ENCODE results near the gene PSENEN.

PSENEN gene

DNA sequence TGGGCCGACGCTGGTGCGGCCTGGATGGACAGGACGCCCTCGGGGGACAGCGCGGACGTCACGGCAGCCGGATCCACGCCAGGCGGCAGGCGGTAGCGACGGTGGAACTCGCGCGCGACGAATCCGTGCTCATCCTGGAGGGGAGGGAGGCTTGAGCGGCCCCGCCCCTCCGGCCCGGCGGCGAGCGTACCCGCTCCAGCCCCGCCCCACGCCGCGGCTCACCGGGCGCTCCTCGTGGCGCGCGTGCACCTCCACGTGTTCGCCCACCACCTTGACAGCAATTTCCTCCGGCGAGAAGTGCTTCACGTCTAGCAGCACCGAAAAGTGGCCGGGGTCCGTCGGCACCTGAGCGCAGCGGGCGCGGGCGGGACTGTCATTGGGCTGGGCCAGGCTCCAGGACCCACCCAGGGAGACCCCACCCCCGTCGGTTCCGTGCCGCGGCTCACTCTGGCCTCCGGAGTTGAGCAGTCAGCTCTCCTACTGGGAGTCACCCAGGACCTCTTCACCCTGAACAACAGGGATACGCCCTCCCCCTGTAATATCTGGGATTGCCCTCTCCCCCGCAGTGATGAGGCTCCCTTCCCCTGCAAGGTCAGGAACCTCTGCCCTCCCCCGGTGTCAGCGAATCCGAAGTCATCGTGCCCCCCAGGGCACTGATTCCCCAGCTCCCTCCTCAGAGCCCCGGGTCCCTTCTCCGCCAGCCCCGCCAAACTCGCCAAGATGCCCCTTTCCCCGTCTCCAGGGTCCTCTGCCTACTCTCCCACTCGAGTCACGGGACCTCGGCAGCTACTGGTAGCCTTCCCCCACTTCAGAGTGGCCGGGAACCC is 10.3 kb downstream of the PSENEN start:
- H3K4ac ChIP-seq (ENCODE audit: low read depth in 1 of 2, low read length in 2 of 2), result peak overlapping the region; percentile 57 to 87
- H3K27me3 ChIP-seq (ENCODE audit: control insufficient read depth in 1 of 2, insufficient read depth in 1 of 2, low read length in 2 of 2), result no peaks in the 10 kb centered on the region
- peaks cover 34% of the 10 kb centered on the region for H3K4me1 ChIP-seq (ENCODE audit: control insufficient read depth, insufficient read depth, low read depth, low read length)
- H3K36me3 ChIP-seq (ENCODE audit: control insufficient read depth in 1 of 2, insufficient read depth in 2 of 2, low read depth in 1 of 2, low read length in 2 of 2), result peaks cover 47 to 61% of the 10 kb centered on the region in 2 experiments
- H2BK5ac ChIP-seq (ENCODE audit: low read depth, low read length, poor library complexity, severe bottlenecking), result no peak overlapping the region
- H3K79me1 ChIP-seq (replicated peaks; ENCODE audit: low read length, poor library complexity, severe bottlenecking), result peaks cover 34% of the 10 kb centered on the region
- H4K91ac ChIP-seq (ENCODE audit: low read length), result peak overlapping the region; percentile 100
- H2BK15ac ChIP-seq (ENCODE audit: low read depth, poor library complexity, severe bottlenecking), result peak overlapping the region; percentile 52
- H3K14ac ChIP-seq (ENCODE audit: low read length in 2 of 2), result peak overlapping the region in 1 of 2 experiments; percentile 44
- peak overlapping the region; percentile 91 for H2BK120ac ChIP-seq (ENCODE audit: low read depth, low read length)
- peak overlapping the region in 1 of 2 experiments; percentile 50 for H3K23ac ChIP-seq (ENCODE audit: low read length in 2 of 2)
- no peaks in the 10 kb centered on the region for H3K9me3 ChIP-seq (ENCODE audit: control insufficient read depth, low read length)
- H2BK12ac ChIP-seq (ENCODE audit: low read length in 2 of 2), result peak overlapping the region; percentile 62 to 88
- H2AFZ ChIP-seq (ENCODE audit: low read depth, low read length), result no peak overlapping the region
- DNase-seq, result peak; percentile 46
- H3K4me3 ChIP-seq (ENCODE audit: insufficient read depth in 1 of 2, low read depth in 1 of 2, low read length in 2 of 2), result peak overlapping the region; percentile 11 to 99
- WGBS, result 40% methylated on average over 74 of the region's 74 CpGs
- peak overlapping the region; percentile 69 to 100 for H3K18ac ChIP-seq (ENCODE audit: low read depth in 1 of 2, low read length in 2 of 2)
- H3K9ac ChIP-seq (ENCODE audit: low read length), result peak overlapping the region; percentile 99
- H3K27ac ChIP-seq (ENCODE audit: low read length, poor library complexity, severe bottlenecking), result peak overlapping the region; percentile 76
- H4K8ac ChIP-seq (ENCODE audit: low read length), result peak overlapping the region; percentile 90
- peak overlapping the region; percentile 54 for H2AK5ac ChIP-seq (ENCODE audit: low read length, severe bottlenecking)
- peak overlapping the region; percentile 52 for H3K4me2 ChIP-seq (ENCODE audit: low read length, poor library complexity, severe bottlenecking)

DNA sequence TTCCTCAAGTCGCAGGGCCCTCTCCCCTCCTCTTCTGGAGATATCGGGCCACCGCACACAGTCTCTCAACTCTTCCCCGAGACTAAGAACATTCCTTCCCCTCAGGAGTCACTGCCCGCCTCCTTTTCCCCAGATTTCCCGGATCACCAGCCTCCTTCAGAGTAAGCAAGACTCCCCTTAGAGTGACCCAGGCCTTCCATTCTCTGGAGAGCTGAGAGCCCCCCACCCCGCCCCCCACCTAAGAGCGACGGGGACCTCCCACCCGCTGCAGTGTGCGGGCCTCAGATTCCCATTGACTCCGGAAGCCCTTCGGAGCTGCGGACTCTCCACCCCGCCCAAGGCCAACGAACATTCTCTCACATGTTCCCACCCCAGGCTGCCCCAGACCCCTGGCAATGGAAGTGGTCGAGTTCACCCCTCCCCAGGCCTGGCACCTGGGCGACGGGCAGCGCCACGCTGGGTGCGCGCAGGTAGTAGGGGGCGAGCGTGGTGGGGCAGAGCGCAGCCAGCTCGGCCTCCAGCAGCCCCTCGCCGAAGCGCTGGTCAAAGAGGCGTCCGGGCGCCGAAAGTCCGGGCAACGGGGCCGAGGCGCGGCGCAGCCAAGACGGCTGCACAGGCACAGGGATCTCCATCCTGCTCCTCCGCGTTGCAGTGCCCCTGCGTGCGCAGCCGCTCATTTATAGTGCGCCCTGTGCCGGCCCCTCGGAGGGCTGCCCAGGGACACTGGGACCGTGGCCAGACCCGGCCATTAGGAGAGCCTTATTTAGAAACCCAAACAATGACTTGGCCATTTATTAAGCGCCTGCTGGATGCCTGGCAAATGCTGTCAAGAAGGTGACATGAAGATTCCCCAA is 11.2 kb downstream of the PSENEN start, which contains the start of gene HSPB6:
Gene HSPB6, minus strand, starts transcription at position 653 of the 854 bp plus-strand sequence. Its CDS starts 21 bp downstream, at position 632.
- H2BK15ac ChIP-seq (ENCODE audit: low read depth, poor library complexity, severe bottlenecking), result peak within 1 kb of the TSS; percentile 95
- peak within 1 kb of the TSS; percentile 96 for H2BK120ac ChIP-seq (ENCODE audit: low read depth, low read length)
- H3K23ac ChIP-seq (ENCODE audit: low read length in 2 of 2), result peak within 1 kb of the TSS; percentile 49 to 54
- peak within 1 kb of the TSS; percentile 69 to 87 for H2BK12ac ChIP-seq (ENCODE audit: low read length in 2 of 2)
- H3K27ac ChIP-seq (ENCODE audit: low read length, poor library complexity, severe bottlenecking), result peak within 1 kb of the TSS; percentile 93
- H3K9ac ChIP-seq (ENCODE audit: low read length), result peak within 1 kb of the TSS; percentile 99
- 12% methylated on average over 51 of the region's 52 CpGs for WGBS
- peak within 1 kb of the TSS; percentile 11 to 99 for H3K4me3 ChIP-seq (ENCODE audit: insufficient read depth in 1 of 2, low read depth in 1 of 2, low read length in 2 of 2)
- H3K4me1 ChIP-seq (ENCODE audit: control insufficient read depth, insufficient read depth, low read depth, low read length), result peaks cover 38% of the 10 kb centered on the region
- H3K18ac ChIP-seq (ENCODE audit: low read depth in 1 of 2, low read length in 2 of 2), result peak within 1 kb of the TSS; percentile 100
- peak within 1 kb of the TSS; percentile 63 for H3K4me2 ChIP-seq (ENCODE audit: low read length, poor library complexity, severe bottlenecking)
- no peak within 1 kb of the TSS for H2AFZ ChIP-seq (ENCODE audit: low read depth, low read length)
- peak within 1 kb of the TSS; percentile 99 to 100 for H3K4ac ChIP-seq (ENCODE audit: low read depth in 1 of 2, low read length in 2 of 2)
- H3K36me3 ChIP-seq (ENCODE audit: control insufficient read depth in 1 of 2, insufficient read depth in 2 of 2, low read depth in 1 of 2, low read length in 2 of 2), result peaks cover 48 to 66% of the 10 kb centered on the region in 2 experiments
- no peaks in the 10 kb centered on the region for H3K9me3 ChIP-seq (ENCODE audit: control insufficient read depth, low read length)
- H2AK5ac ChIP-seq (ENCODE audit: low read length, severe bottlenecking), result peak within 1 kb of the TSS; percentile 69
- H3K27me3 ChIP-seq (ENCODE audit: control insufficient read depth in 1 of 2, insufficient read depth in 1 of 2, low read length in 2 of 2), result no peaks in the 10 kb centered on the region
- DNase-seq, result peak; percentile 73
- peak within 1 kb of the TSS; percentile 100 for H4K91ac ChIP-seq (ENCODE audit: low read length)
- peaks cover 36% of the 10 kb centered on the region for H3K79me1 ChIP-seq (replicated peaks; ENCODE audit: low read length, poor library complexity, severe bottlenecking)
- H2BK5ac ChIP-seq (ENCODE audit: low read depth, low read length, poor library complexity, severe bottlenecking), result peak within 1 kb of the TSS; percentile 87
- H4K8ac ChIP-seq (ENCODE audit: low read length), result peak within 1 kb of the TSS; percentile 93
- H3K14ac ChIP-seq (ENCODE audit: low read length in 2 of 2), result peak within 1 kb of the TSS; percentile 59 to 99

DNA sequence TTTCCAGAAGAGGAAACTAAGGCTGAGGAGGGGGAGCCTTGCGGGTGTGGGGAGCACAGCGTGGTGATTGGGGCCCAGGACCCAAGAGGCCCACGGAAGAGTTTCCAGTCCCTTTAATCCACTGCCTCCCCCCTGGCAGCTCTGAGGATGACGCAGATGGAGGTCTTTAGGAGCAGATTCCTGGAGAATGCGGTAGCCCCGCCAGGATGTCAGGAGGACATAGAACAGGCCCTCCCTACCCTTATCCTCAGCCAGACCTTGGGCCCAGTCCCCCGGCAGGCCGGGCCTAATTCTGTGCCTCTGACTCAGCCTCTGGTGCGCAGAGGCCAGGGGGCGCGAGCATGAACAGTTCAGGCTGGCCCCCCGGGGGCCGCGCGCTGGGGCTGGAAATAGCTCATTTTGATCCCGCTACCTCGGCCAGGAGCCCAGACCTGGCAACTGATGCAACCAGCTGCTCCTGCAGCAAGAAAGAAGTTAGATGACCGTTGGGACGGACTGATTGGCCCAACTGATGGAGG is 11.8 kb downstream of the PSENEN start:
- WGBS, result 2% methylated on average over 18 of the region's 19 CpGs

More for the DNA sequence above, 11.8 kb downstream of the PSENEN start:
- Histone ChIP-seq H4K8ac (ENCODE audit: low read length) (peak overlapping the region; percentile 93), H3K27ac (ENCODE audit: low read length, poor library complexity, severe bottlenecking) (peak overlapping the region; percentile 93), H3K4me3 (ENCODE audit: insufficient read depth in 1 of 2, low read depth in 1 of 2, low read length in 2 of 2) (peak overlapping the region in 1 of 2 experiments; percentile 99), H3K79me1 (replicated peaks; ENCODE audit: low read length, poor library complexity, severe bottlenecking) (peaks cover 37% of the 10 kb centered on the region), H4K91ac (ENCODE audit: low read length) (peak overlapping the region; percentile 100), H3K4me2 (ENCODE audit: low read length, poor library complexity, severe bottlenecking) (peak overlapping the region; percentile 63), H3K14ac (ENCODE audit: low read length in 2 of 2) (no peak overlapping the region), H3K4me1 (ENCODE audit: control insufficient read depth, insufficient read depth, low read depth, low read length) (peaks cover 38% of the 10 kb centered on the region), H2BK12ac (ENCODE audit: low read length in 2 of 2) (peak overlapping the region in 1 of 2 experiments; percentile 69), H3K27me3 (ENCODE audit: control insufficient read depth in 1 of 2, insufficient read depth in 1 of 2, low read length in 2 of 2) (no peaks in the 10 kb centered on the region), H3K9ac (ENCODE audit: low read length) (peak overlapping the region; percentile 99), H2AK5ac (ENCODE audit: low read length, severe bottlenecking) (peak overlapping the region; percentile 69), H3K4ac (ENCODE audit: low read depth in 1 of 2, low read length in 2 of 2) (peak overlapping the region; percentile 99 to 100), H3K36me3 (ENCODE audit: control insufficient read depth in 1 of 2, insufficient read depth in 2 of 2, low read depth in 1 of 2, low read length in 2 of 2) (peaks cover 50 to 68% of the 10 kb centered on the region in 2 experiments), H2AFZ (ENCODE audit: low read depth, low read length) (no peak overlapping the region), H2BK5ac (ENCODE audit: low read depth, low read length, poor library complexity, severe bottlenecking) (peak overlapping the region; percentile 87), H3K18ac (ENCODE audit: low read depth in 1 of 2, low read length in 2 of 2) (peak overlapping the region; percentile 100), H3K9me3 (ENCODE audit: control insufficient read depth, low read length) (no peaks in the 10 kb centered on the region), H2BK120ac (ENCODE audit: low read depth, low read length) (peak overlapping the region; percentile 96), H2BK15ac (ENCODE audit: low read depth, poor library complexity, severe bottlenecking) (peak overlapping the region; percentile 80), H3K23ac (ENCODE audit: low read length in 2 of 2) (no peak overlapping the region)
- DNase-seq, result peak; percentile 99

Data from mesenchymal stem cell (in vitro differentiated cells and primary cell).